A549 (cell line): Measurements from ENCODE around the gene LIN28A. TPM values are rescaled to one million over a fixed set of nuclear protein-coding genes. Genes with fewer than 3 reads are reported as not detected.

Experiments
- ATAC-seq, 2 experiments: fragments of 200-7000 bp in 1 of 2; fragments of >200 bp in 1 of 2; cut with Nextera tagmentation in 1 of 2; cut with Tn5 transposase in 1 of 2; 3 replicates each; pipeline versions ENCODE4 v1.8.0 to v1.9.1; 2018 to 2020; ENCODE audit warnings: mild to moderate bottlenecking in 1 of 2, moderate library complexity in 1 of 2
- CTCF ChIA-PET: fragments of 300-600 bp; sonication (Branson Sonifier 250); formaldehyde crosslinking; extraction: SDS; loops from one replicate; lab custom pipeline; 2021; ENCODE audit warnings: antibody characterized with exemption, inconsistent platforms; lab: Yijun Ruan, JAX
- POLR2A ChIA-PET: fragments of 350-600 bp; formaldehyde crosslinking; extraction: SDS; loops from one replicate; lab custom pipeline; 2021; ENCODE audit warnings: antibody characterized with exemption, inconsistent platforms; lab: Yijun Ruan, JAX
- DNase-seq, 2 experiments: peaks; one replicate each; pipeline versions ENCODE4 v3.0.0 to v3.0.0-alpha.2; 2011 to 2016; ENCODE audit warnings: low read depth in 1 of 2, low spot score in 1 of 2
- FAIRE-seq: peaks from 2 replicates; lab custom pipeline; 2011; peaks lifted over from hg19 to GRCh38; lab: Jason Lieb, UNC
- H3K27ac ChIP-seq, 2 experiments: fragments of >200 bp; sonication (Bioruptor Twin); formaldehyde crosslinking; 3 replicates each; pipeline ENCODE4 v1.5.1; 2016 to 2017
- H3K4me1 ChIP-seq: fragments of >200 bp; sonication (Bioruptor Twin); formaldehyde crosslinking; 3 replicates; pipeline ENCODE4 v1.6.1; 2016
- H3K4me2 ChIP-seq: fragments of >200 bp; sonication (Bioruptor Twin); formaldehyde crosslinking; 3 replicates; pipeline ENCODE4 v1.6.1; 2016
- H3K4me3 ChIP-seq: fragments of >200 bp; sonication (Bioruptor Twin); formaldehyde crosslinking; 3 replicates; pipeline ENCODE4 v1.5.1; 2016
- H3K9me3 ChIP-seq: fragments of >200 bp; sonication (Bioruptor Twin); formaldehyde crosslinking; 3 replicates; pipeline ENCODE4 v1.6.1; 2016
- CBX8 ChIP-seq: fragments of 200-600 bp; sonication (generic); IDR thresholded peaks from 2 replicates; pipeline ENCODE4 v1.6.1; 2016
- CHD2 ChIP-seq: fragments of 150-350 bp; IDR thresholded peaks from 2 replicates; pipeline ENCODE4 v1.6.1; 2014; ENCODE audit warnings: low read length; ENCODE audit not compliant: partially characterized antibody
- E2F6 ChIP-seq: IDR thresholded peaks from 2 replicates; pipeline ENCODE4 v1.6.1; 2012; ENCODE audit warnings: low read depth, borderline replicate concordance
- EP300 ChIP-seq, 2 experiments: fragments of >200 bp; sonication (Bioruptor Twin); formaldehyde crosslinking; IDR thresholded peaks; 2 replicates in 1 of 2; 3 replicates in 1 of 2; pipeline ENCODE4 v1.6.1; 2016 to 2017
- FOSB ChIP-seq: fragments of 250-450 bp; sonication (Bioruptor Pico); IDR thresholded peaks from 2 replicates; pipeline ENCODE4 v1.5.0; 2020; ENCODE audit warnings: mild to moderate bottlenecking, moderate library complexity
- FOSL2 ChIP-seq, 2 experiments: fragments of 450-650 bp in 1 of 2; fragments of >200 bp in 1 of 2; sonication (Bioruptor Twin) in 1 of 2; formaldehyde crosslinking; IDR thresholded peaks; 2 replicates each; pipeline versions ENCODE4 v1.5.0 to v1.6.1; 2016 to 2020; ENCODE audit warnings: mild to moderate bottlenecking in 1 of 2, moderate library complexity in 1 of 2
- HDAC2 ChIP-seq: fragments of 200-600 bp; sonication (generic); IDR thresholded peaks from 2 replicates; pipeline ENCODE4 v1.6.1; 2016
- HEYL ChIP-seq: fragments of 250-450 bp; sonication (Bioruptor Pico); IDR thresholded peaks from 2 replicates; pipeline ENCODE4 v1.8.0; 2021; ENCODE audit warnings: mild to moderate bottlenecking, moderate library complexity
- HOXB13 ChIP-seq: fragments of 250-450 bp; sonication (Bioruptor Pico); IDR thresholded peaks from 2 replicates; pipeline ENCODE4 v1.5.0; 2020; ENCODE audit warnings: low read depth, mild to moderate bottlenecking, moderate library complexity
- KDM1A ChIP-seq: fragments of 200-600 bp; sonication (generic); IDR thresholded peaks from 2 replicates; pipeline ENCODE4 v1.6.1; 2016; ENCODE audit warnings: low read depth, mild to moderate bottlenecking
- NR3C1 ChIP-seq: fragments of >200 bp; sonication (Bioruptor Twin); formaldehyde crosslinking; IDR thresholded peaks from 3 replicates; pipeline ENCODE4 v1.6.1; 2017
- POLR2AphosphoS2 ChIP-seq: conservative IDR thresholded peaks from 2 replicates; pipeline ENCODE4 v1.6.1; 2012; ENCODE audit warnings: low read length, improper control_type of control experiment, inconsistent platforms
- SMC3 ChIP-seq: fragments of >200 bp; sonication (Bioruptor Twin); formaldehyde crosslinking; IDR thresholded peaks from 3 replicates; pipeline ENCODE4 v1.6.1; 2018; ENCODE audit warnings: inconsistent platforms
- SREBF2 ChIP-seq: fragments of 450-650 bp; IDR thresholded peaks from 2 replicates; pipeline ENCODE4 v1.6.1; 2014; ENCODE audit warnings: mild to moderate bottlenecking, moderate library complexity
- ZSCAN20 ChIP-seq: fragments of 250-450 bp; sonication (Bioruptor Pico); IDR thresholded peaks from 2 replicates; pipeline ENCODE4 v1.8.0; 2022; ENCODE audit warnings: mild to moderate bottlenecking, moderate library complexity
- WGBS: methylation state at CpG from one replicate; pipeline ENCODE4 v1.1.6; 2017; ENCODE audit errors: missing lambda C conversion rate; 5-methylcytosine and 5-hydroxymethylcytosine counted together
- polyA plus RNA-seq, 4 experiments: library from polyadenylated mRNA; depleted of rRNA in 3 of 4; stranded (reverse); fragments of >200 nt; fragmentation: RNase III in 1 of 4; extraction: RNeasy Plus Mini Kit Qiagen cat#74134 plus additional on column Dnase treatment in 1 of 4; gene quantifications; 2 replicates in 3 of 4; 3 replicates in 1 of 4; pipeline ENCODE4 v1.2.3, GENCODE V29; 2011 to 2017

LIN28A gene
- polyA plus RNA-seq, 2 of the 4 experiments (the other 2 are of a cell fraction), result 0.03 to 0.04 TPM

GRCh38 chr1:26478988-26479387, 68.4 kb downstream of the LIN28A start:
- 96% methylated on average over 6 of the region's 6 CpGs for WGBS
- Histone ChIP-seq H3K4me3 (no peak overlapping the region), H3K27ac (no peak overlapping the region), H3K4me2 (no peak overlapping the region), H3K9me3 (no peaks in the 10 kb centered on the region), H3K4me1 (peaks cover 9% of the 10 kb centered on the region; the same call in 2 of the 3 replicates)
- FAIRE-seq (no peak), DNase-seq (no peak), ATAC-seq (no peak)
- ChIA-PET POLR2A (no interaction called here), CTCF (interaction anchor here (1.4 to 5.0 kb wide), 2 partner anchors 21 to 61 kb away, joined by 5 to 18 read pairs; no protein-coding TSS in a partner anchor)
- TF ChIP-seq POLR2AphosphoS2 (no peak), HDAC2 (no peak), FOSL2 (IDR thresholded peaks at IDR 0.05) (no peak), FOSL2 (CRISPR knock-in tag; IDR thresholded peaks at IDR 0.05) (no peak), HEYL (CRISPR knock-in tag) (no peak), E2F6 (no peak), ZSCAN20 (no peak), SREBF2 (no peak), SMC3 (no peak), EP300 (IDR thresholded peaks at IDR 0.05) (no peak), CBX8 (no peak), NR3C1 (no peak), HOXB13 (CRISPR knock-in tag) (no peak), KDM1A (no peak), FOSB (no peak), CHD2 (no peak)

Other genes starting within 250 kb of the LIN28A start
- gene C1orf232, start 241.9 kb upstream of the LIN28A start, polyA plus RNA-seq (2011; rRNA removed), result not detected in 2 replicates
- gene C1orf232, start 241.9 kb upstream of the LIN28A start, polyA plus RNA-seq (2017; fragmentation: RNase III; extraction: RNeasy Plus Mini Kit Qiagen cat#74134 plus additional on column Dnase treatment), result not detected in 3 replicates
- 25.6 and 27.2 TPM in 2 replicates for gene ZNF593, start 240.9 kb upstream of the LIN28A start, polyA plus RNA-seq (2011; rRNA removed)
- gene ZNF593, start 240.9 kb upstream of the LIN28A start, polyA plus RNA-seq (2017; fragmentation: RNase III; extraction: RNeasy Plus Mini Kit Qiagen cat#74134 plus additional on column Dnase treatment), result 40.5 to 45.4 TPM (median 43.7 TPM) in 3 replicates
- gene ZNF593OS, start 239.0 kb upstream of the LIN28A start, polyA plus RNA-seq (2011; rRNA removed), result not detected in 2 replicates
- gene ZNF593OS, start 239.0 kb upstream of the LIN28A start, polyA plus RNA-seq (2017; fragmentation: RNase III; extraction: RNeasy Plus Mini Kit Qiagen cat#74134 plus additional on column Dnase treatment), result not detected in 3 replicates
- 0.32 and 0.60 TPM in 2 replicates for gene CNKSR1, start 233.3 kb upstream of the LIN28A start, polyA plus RNA-seq (2011; rRNA removed)
- 0.17 to 0.84 TPM (median 0.34 TPM) in 3 replicates for gene CNKSR1, start 233.3 kb upstream of the LIN28A start, polyA plus RNA-seq (2017; fragmentation: RNase III; extraction: RNeasy Plus Mini Kit Qiagen cat#74134 plus additional on column Dnase treatment)
- gene CATSPER4, start 220.2 kb upstream of the LIN28A start, polyA plus RNA-seq (2011; rRNA removed), result not detected in 2 replicates
- gene CATSPER4, start 220.2 kb upstream of the LIN28A start, polyA plus RNA-seq (2017; fragmentation: RNase III; extraction: RNeasy Plus Mini Kit Qiagen cat#74134 plus additional on column Dnase treatment), result not detected in 3 replicates
- gene CEP85, start 176.6 kb upstream of the LIN28A start, polyA plus RNA-seq (2011; rRNA removed), result 21.1 and 25.6 TPM in 2 replicates
- 13.0 to 13.6 TPM (median 13.5 TPM) in 3 replicates for gene CEP85, start 176.6 kb upstream of the LIN28A start, polyA plus RNA-seq (2017; fragmentation: RNase III; extraction: RNeasy Plus Mini Kit Qiagen cat#74134 plus additional on column Dnase treatment)
- 36.1 and 38.7 TPM in 2 replicates for gene SH3BGRL3, start 130.7 kb upstream of the LIN28A start, polyA plus RNA-seq (2011; rRNA removed)
- gene SH3BGRL3, start 130.7 kb upstream of the LIN28A start, polyA plus RNA-seq (2017; fragmentation: RNase III; extraction: RNeasy Plus Mini Kit Qiagen cat#74134 plus additional on column Dnase treatment), result 66.1 to 87.2 TPM (median 78.6 TPM) in 3 replicates
- gene UBXN11, start 104.2 kb upstream of the LIN28A start, polyA plus RNA-seq (2011; rRNA removed), result 6.8 and 7.6 TPM in 2 replicates
- gene UBXN11, start 104.2 kb upstream of the LIN28A start, polyA plus RNA-seq (2017; fragmentation: RNase III; extraction: RNeasy Plus Mini Kit Qiagen cat#74134 plus additional on column Dnase treatment), result 10.6 to 12.7 TPM (median 10.8 TPM) in 3 replicates
- not detected in 2 replicates for gene CD52, start 92.9 kb upstream of the LIN28A start, polyA plus RNA-seq (2011; rRNA removed)
- not detected in 3 replicates for gene CD52, start 92.9 kb upstream of the LIN28A start, polyA plus RNA-seq (2017; fragmentation: RNase III; extraction: RNeasy Plus Mini Kit Qiagen cat#74134 plus additional on column Dnase treatment)
- 0.67 and 1.1 TPM in 2 replicates for gene CRYBG2, start 56.7 kb upstream of the LIN28A start, polyA plus RNA-seq (2011; rRNA removed)
- gene CRYBG2, start 56.7 kb upstream of the LIN28A start, polyA plus RNA-seq (2017; fragmentation: RNase III; extraction: RNeasy Plus Mini Kit Qiagen cat#74134 plus additional on column Dnase treatment), result 2.3 to 2.7 TPM (median 2.4 TPM) in 3 replicates
- not detected in 2 replicates for gene ZNF683, start 38.1 kb upstream of the LIN28A start, polyA plus RNA-seq (2011; rRNA removed)
- gene ZNF683, start 38.1 kb upstream of the LIN28A start, polyA plus RNA-seq (2017; fragmentation: RNase III; extraction: RNeasy Plus Mini Kit Qiagen cat#74134 plus additional on column Dnase treatment), result not detected in 3 replicates
- 20.4 and 26.0 TPM in 2 replicates for gene DHDDS, start 21.5 kb downstream of the LIN28A start, polyA plus RNA-seq (2011; rRNA removed)
- 26.9 to 27.8 TPM (median 27.3 TPM) in 3 replicates for gene DHDDS, start 21.5 kb downstream of the LIN28A start, polyA plus RNA-seq (2017; fragmentation: RNase III; extraction: RNeasy Plus Mini Kit Qiagen cat#74134 plus additional on column Dnase treatment)
- 146 and 181 TPM in 2 replicates for gene HMGN2, start 61.6 kb downstream of the LIN28A start, polyA plus RNA-seq (2011; rRNA removed)
- 290 to 380 TPM (median 310 TPM) in 3 replicates for gene HMGN2, start 61.6 kb downstream of the LIN28A start, polyA plus RNA-seq (2017; fragmentation: RNase III; extraction: RNeasy Plus Mini Kit Qiagen cat#74134 plus additional on column Dnase treatment)
- gene RPS6KA1, start 118.9 kb downstream of the LIN28A start, polyA plus RNA-seq (2011; rRNA removed), result 9.8 and 11.8 TPM in 2 replicates
- gene RPS6KA1, start 118.9 kb downstream of the LIN28A start, polyA plus RNA-seq (2017; fragmentation: RNase III; extraction: RNeasy Plus Mini Kit Qiagen cat#74134 plus additional on column Dnase treatment), result 12.4 to 14.1 TPM (median 12.7 TPM) in 3 replicates